GM12874 (cell line): Measurements from ENCODE around the gene CABLES1.

Experiments used
- CTCF ChIP-seq: IDR thresholded peaks from 2 replicates; pipeline ENCODE4 v1.5.1; 2011; ENCODE audit warnings: low read depth, mild to moderate bottlenecking, control low read depth, low read length, moderate library complexity; ENCODE audit not compliant: insufficient read depth

The CABLES1 gene

GRCh38 chr18:23268641-23269040 lies 133.4 kb downstream of the CABLES1 start:
- TF ChIP-seq CTCF: no peak

- TF ChIP-seq CTCF: no peak
Measured at GRCh38 chr18:23269928-23270327, 134.6 kb downstream of the CABLES1 start.

GRCh38 chr18:23270986-23271680 lies 135.8 kb downstream of the CABLES1 start:
- no peak for TF ChIP-seq CTCF

- no peak for TF ChIP-seq CTCF
Measured at GRCh38 chr18:23272498-23273232, 137.4 kb downstream of the CABLES1 start.

- no peak for TF ChIP-seq CTCF
Measured at GRCh38 chr18:23273443-23273966, 138.2 kb downstream of the CABLES1 start.

- TF ChIP-seq CTCF: no peak
Measured at GRCh38 chr18:23274638-23275482, 139.6 kb downstream of the CABLES1 start.

- TF ChIP-seq CTCF: no peak
Measured at GRCh38 chr18:23276451-23276850, 141.2 kb downstream of the CABLES1 start.
